ENCODE measurements around the gene TMEM158. TPM values are rescaled to one million over a fixed set of nuclear protein-coding genes. Genes with fewer than 3 reads are reported as not detected.

The TMEM158 gene
- total and polyA plus RNA-seq, 10 of the 15 experiments (the other 5 are each of a cell fraction or from before 2014, with no cell fraction given): not detected

- Histone ChIP-seq H2AFZ (ENCODE audit: control insufficient read depth, low read depth, low read length) (no peak overlapping the region), H3K27ac (ENCODE audit: control insufficient read depth, insufficient read depth) (no peak overlapping the region), H3K79me2 (ENCODE audit: control insufficient read depth, insufficient read depth, low read length) (no peaks in the 10 kb centered on the region), H3K36me3 (ENCODE audit: control insufficient read depth in 2 of 2, insufficient read depth in 2 of 2, low read length in 1 of 2) (no peaks in the 10 kb centered on the region), H3K4me3 (no peak overlapping the region), H4K20me1 (ENCODE audit: control insufficient read depth, insufficient read depth) (no peaks in the 10 kb centered on the region), H3K9ac (ENCODE audit: control insufficient read depth, insufficient read depth, low read length) (no peak overlapping the region), H3K4me2 (ENCODE audit: control insufficient read depth, insufficient read depth) (no peak overlapping the region), H3K9me3 (replicated peaks; ENCODE audit: control insufficient read depth, insufficient read depth, low read length) (no peaks in the 10 kb centered on the region), H3K4me1 (ENCODE audit: control insufficient read depth, insufficient read depth, low read length) (no peaks in the 10 kb centered on the region; the same call in 1 of the 2 replicates), H3K27me3 (replicated peaks in 1 of 2; ENCODE audit: control insufficient read depth in 2 of 2, insufficient read depth in 2 of 2, low read length in 1 of 2) (peaks cover 0 to 3% of the 10 kb centered on the region in 2 experiments; a peak in 1 of 4 replicates)
- ChIA-PET POLR2A (interaction anchor here (0.6 kb wide), 1 partner anchor 689 kb away, joined by 3 read pairs; no protein-coding TSS in a partner anchor), RAD21 (ENCODE audit: unreplicated experiment) (interaction anchor here (1.2 kb wide), 1 partner anchor 148 kb away, joined by 3 read pairs; no protein-coding TSS in a partner anchor), CTCF (interaction anchor here (0.6 to 1.9 kb wide), 3 partner anchors 22 to 122 kb away, joined by 3 to 6 read pairs (median 3); no protein-coding TSS in a partner anchor), SMC1A (ENCODE audit: uncharacterized antibody, unreplicated experiment) (interaction anchor here (0.7 to 1.6 kb wide), 2 partner anchors 66 to 71 kb away, joined by 3 to 4 read pairs; no protein-coding TSS in a partner anchor)
- in situ Hi-C loops (cut with MboI): no loop called here
- DNase-seq (ENCODE audit: low read depth, low spot score) (no peak), FAIRE-seq (no peak), ATAC-seq (no peak)
- 54% methylated on average over 8 of the region's 8 CpGs for WGBS (ENCODE audit: insufficient coverage, insufficient replicate concordance, low lambda C conversion rate, missing lambda C conversion rate)
- intact Hi-C loops (cut with micrococcal nuclease; ENCODE audit: unreplicated experiment): no loop called here
- no TSS peak for BruUV-seq (replicated peaks)
- TF ChIP-seq MYB (IDR thresholded peaks at IDR 0.05; ENCODE audit: borderline replicate concordance, low read depth, low read length) (no peak), FOXM1 (IDR thresholded peaks at IDR 0.05; ENCODE audit: low read depth, low read length) (no peak), ZNF687 (IDR thresholded peaks at IDR 0.05) (no peak), POLR2AphosphoS2 (IDR thresholded peaks at IDR 0.05; ENCODE audit: low read depth, low read length) (no peak), NFXL1 (IDR thresholded peaks at IDR 0.05; ENCODE audit: borderline replicate concordance) (no peak), ZNF622 (IDR thresholded peaks at IDR 0.05) (no peak), TCF3 (IDR thresholded peaks at IDR 0.05; ENCODE audit: borderline replicate concordance, insufficient read depth, low read depth, low read length) (no peak), CHD4 (IDR thresholded peaks at IDR 0.05) (no peak), CBFB (IDR thresholded peaks at IDR 0.05; ENCODE audit: low read depth) (no peak), IRF5 (IDR thresholded peaks at IDR 0.05; ENCODE audit: borderline replicate concordance) (no peak), FOS (IDR thresholded peaks at IDR 0.05; ENCODE audit: borderline replicate concordance, extremely low read depth, insufficient read length) (no peak), E2F4 (IDR thresholded peaks at IDR 0.05; ENCODE audit: low read depth, low read length) (no peak)
- TF ChIP-seq, protein P1, sequence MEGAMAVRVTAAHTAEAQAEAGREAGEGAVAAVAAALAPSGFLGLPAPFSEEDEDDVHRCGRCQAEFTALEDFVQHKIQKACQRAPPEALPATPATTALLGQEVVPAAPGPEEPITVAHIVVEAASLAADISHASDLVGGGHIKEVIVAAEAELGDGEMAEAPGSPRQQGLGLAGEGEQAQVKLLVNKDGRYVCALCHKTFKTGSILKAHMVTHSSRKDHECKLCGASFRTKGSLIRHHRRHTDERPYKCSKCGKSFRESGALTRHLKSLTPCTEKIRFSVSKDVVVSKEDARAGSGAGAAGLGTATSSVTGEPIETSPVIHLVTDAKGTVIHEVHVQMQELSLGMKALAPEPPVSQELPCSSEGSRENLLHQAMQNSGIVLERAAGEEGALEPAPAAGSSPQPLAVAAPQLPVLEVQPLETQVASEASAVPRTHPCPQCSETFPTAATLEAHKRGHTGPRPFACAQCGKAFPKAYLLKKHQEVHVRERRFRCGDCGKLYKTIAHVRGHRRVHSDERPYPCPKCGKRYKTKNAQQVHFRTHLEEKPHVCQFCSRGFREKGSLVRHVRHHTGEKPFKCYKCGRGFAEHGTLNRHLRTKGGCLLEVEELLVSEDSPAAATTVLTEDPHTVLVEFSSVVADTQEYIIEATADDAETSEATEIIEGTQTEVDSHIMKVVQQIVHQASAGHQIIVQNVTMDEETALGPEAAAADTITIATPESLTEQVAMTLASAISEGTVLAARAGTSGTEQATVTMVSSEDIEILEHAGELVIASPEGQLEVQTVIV (IDR thresholded peaks at IDR 0.05; ENCODE audit: borderline replicate concordance, partially characterized antibody): no peak
Measured at GRCh38 chr3:45188719-45189659, 37.1 kb downstream of the TMEM158 start.

All from GM12878 (cell line).